Measurements from ENCODE around the gene CDS1.
"Not testable (repeated sequence)": the region's sequence is repeated elsewhere in the genome, so short reads cannot be mapped to it uniquely, and the experiment has no call there.

Gene CDS1

DNA sequence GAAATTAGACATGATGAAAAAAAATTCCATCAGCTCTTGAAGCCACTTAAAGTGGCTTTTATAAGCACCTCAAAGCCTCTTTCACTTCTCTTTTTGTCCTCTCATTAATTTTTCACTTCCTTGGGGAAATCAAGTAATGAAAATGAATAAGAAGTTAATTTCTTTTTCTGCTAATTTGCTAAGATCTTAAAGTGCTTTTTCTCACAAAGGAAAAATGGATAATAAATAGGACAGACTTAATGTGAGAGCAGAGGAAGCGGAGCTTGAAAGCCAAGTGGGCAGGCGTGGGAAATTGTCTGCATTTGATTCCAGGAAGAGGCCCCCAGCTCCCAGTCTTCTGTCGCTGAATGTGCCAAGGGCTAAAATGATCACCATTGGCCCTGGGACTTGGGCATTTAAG is 28.6 kb downstream of the CDS1 start:
- no peak for DNase-seq (ENCODE audit: low read depth in 2 of 2)

GRCh38 chr4:84614891-84615290 is 32.0 kb downstream of the CDS1 start:
- no peak for DNase-seq (ENCODE audit: low read depth in 2 of 2)

DNA sequence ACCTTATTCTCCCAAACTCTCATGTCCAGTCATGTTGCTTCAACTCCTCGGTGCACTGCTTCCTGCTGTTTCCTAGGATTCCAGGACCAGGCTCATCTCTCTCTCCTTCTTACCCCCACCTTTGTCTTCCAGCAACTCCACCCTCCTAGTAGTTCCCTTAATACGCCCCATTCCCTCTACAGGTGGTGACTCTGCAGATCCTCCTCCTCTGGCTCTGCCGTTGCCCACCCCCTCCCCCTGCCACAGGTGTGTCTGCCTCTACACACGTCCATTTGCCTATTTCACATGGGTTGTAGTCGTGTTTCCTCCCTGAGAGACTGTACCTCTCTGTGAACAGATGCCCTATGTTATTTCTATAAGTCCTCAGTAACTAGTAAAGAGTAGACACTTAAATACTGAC is 32.4 kb downstream of the CDS1 start:
- DNase-seq (ENCODE audit: low read depth in 2 of 2): no peak

DNA sequence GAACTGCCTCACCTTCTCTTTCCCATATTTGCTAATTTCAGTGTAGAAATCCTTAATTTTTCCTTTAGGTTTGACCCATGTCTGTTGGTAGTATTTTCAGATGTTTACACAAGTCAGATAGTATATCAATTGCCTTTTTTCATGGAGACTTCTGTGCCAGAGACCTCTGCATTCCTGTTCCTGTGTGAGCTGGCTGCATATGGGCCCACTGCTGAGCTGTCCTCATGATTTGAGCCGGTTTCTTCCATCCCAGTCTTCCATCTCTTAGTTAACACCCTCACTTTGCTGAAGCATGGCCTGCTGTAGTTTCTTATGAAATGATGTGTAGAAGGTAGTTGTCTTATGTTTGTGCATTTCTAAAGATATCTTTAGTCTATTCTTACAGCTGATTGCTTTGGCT is 40.0 kb downstream of the CDS1 start:
- DNase-seq (ENCODE audit: low read depth in 2 of 2): no peak

GRCh38 chr4:84623661-84624060 is 40.7 kb downstream of the CDS1 start:
- DNase-seq (ENCODE audit: low read depth in 2 of 2): no peak

- no peak for DNase-seq (ENCODE audit: low read depth in 2 of 2)
These were observed 43.7 kb downstream of the CDS1 start for GRCh38 chr4:84626673-84627072.

DNA sequence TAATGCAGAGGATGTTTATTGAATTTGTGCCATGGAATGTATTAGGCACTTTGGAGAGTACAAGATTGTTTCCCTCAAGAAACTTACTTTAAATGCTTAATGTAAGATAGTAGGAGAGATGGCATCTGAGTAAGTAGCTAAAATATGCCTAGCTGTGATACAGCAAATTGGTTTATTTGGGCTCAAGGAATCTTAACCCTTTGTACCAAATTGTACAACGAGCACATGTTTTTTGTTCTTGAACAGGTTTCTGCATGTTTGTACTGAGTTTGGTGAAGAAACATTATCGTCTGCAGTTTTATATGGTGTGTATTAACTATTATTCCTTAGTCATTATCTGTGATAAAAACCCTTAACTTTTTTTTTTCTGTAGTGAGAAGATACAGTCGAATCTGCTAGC is 48.6 kb downstream of the CDS1 start:
- no peak for DNase-seq (ENCODE audit: low read depth in 2 of 2)

DNA sequence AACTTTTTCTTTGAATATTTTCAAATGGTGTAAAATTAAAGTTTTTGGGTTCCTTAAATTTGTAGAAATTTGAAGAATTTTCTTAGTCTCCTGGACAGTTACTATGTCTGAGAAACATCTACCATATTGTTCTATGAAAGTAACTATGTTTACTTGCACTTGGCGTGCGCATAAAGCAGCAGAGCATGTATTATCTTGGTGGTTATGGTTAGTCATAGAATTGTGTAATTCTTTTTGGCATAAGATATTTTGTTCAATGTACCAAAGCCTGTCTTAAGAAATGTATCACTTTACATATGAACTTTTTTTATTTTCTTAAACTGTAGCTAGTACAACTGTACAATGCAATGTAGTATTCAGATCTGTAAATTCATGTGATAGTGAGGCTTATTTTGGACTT is 49.2 kb downstream of the CDS1 start:
- no peak for DNase-seq (ENCODE audit: low read depth in 2 of 2)

DNA sequence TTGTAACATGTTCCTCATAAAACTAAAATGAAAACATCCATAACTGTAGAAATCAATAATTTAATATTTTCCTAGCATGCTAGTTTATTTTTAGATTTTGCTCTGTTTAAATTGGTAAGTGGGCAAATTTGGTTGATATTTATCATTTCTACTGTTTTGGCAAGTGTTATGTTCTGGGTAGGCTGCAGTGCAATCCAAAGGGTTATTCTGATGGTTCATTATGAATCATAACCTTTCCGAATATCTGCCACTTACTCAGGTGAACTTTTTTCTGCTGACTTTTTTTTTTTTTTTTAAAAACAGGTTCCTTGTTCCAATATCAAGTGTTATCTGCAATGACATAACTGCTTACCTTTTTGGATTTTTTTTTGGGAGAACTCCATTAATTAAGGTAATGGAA is 52.0 kb downstream of the CDS1 start:
- no peak for DNase-seq (ENCODE audit: low read depth in 2 of 2)

GRCh38 chr4:84638092-84638491 is 55.2 kb downstream of the CDS1 start:
- DNase-seq (ENCODE audit: low read depth in 2 of 2): no peak

DNA sequence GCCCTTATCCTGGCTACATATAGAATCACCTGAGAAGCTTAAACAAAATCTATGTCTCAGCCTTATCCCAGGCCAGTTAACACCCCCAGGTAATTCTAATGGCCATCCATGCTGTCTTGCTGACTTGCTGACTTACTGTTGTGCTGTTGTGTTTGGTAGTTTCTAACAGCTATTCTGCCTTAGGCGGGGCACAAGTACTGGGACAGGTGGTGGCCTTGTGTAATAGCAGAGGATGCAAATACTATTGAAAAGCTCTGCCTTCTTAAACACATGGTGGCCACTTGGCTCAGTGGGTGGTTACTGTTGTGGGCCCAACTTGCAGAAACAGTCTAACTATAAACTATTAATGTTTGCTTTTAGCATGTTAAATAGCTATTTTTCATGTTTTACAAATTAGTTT is 56.2 kb downstream of the CDS1 start:
- DNase-seq (ENCODE audit: low read depth in 2 of 2): no peak

DNA sequence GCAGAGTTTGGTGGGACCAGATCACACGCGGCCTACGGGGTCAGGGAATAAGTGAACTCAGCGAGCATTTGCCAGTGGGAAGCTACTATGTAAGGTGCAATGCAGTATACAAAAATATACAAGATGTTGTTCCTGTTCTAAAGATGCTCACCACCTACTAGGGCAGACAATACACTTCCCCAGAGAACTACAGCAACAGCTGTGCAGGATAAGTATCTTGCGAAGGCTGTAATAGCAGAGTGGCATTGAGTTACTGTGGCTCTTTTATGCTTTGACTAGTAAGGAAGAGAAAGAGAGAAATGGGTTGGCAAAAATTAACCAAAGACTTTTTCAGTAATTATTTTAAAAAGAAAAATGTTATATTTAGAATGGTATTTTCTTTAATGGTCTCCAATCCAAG is 61.2 kb downstream of the CDS1 start:
- DNase-seq (ENCODE audit: low read depth in 2 of 2): no peak

GRCh38 chr4:84647312-84647884 is 64.5 kb downstream of the CDS1 start:
- no peak for DNase-seq (ENCODE audit: low read depth in 2 of 2)

DNA sequence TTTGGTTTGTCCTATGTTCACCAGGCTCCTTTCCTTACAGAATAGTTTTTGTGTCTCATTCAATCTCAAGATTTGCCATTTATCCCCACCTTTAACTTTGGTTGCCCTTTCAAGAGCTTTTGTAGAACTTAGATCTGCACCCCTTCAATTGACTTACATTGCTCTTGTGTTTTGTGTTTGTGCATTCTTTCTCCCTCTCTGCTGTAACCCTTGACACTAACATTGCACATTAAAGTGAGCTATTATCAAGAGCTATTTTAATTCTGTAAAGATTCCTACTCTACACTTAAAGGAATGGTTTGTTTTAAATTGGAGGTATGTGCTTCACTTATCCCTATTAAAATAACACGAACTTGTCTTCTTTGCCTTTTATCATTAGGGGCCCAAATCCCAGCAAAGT is 65.3 kb downstream of the CDS1 start:
- DNase-seq (ENCODE audit: low read depth in 2 of 2): no peak

DNA sequence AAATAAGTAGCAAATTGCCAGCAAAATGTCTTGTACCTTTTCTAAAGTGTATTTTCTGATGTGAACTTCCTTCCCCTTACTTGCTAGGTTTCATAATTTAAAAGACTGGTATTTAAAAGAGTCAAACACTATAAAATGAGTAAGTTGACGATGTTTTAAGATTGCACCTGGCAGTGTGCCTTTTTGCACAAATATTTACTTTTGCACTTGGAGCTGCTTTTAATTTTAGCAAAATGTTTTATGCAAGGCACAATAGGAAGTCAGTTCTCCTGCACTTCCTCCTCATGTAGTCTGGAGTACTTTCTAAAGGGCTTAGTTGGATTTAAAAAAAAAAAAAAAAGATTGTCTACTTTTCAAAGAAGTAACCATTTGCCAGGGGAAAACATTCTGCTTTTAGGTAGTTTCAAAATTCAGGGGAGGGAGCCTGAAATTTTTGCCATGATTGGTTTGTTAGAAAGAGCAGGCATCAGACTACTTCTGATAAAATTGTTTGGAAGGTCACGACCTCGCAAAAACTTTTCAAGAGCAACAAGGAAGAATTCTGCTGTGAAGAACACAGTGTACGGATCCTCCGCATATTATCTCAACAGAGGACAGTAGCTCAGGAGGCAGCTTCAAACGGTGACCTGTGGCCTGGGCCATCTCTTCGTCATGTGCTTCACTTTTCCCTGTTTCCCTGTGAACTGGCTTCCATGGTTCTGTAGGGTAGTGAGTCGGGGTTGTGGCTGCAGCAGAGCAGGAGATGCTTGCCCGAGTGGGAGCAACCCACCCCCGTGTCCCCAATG is 66.1 kb downstream of the CDS1 start:
- DNase-seq (ENCODE audit: low read depth in 2 of 2): no peak

DNA sequence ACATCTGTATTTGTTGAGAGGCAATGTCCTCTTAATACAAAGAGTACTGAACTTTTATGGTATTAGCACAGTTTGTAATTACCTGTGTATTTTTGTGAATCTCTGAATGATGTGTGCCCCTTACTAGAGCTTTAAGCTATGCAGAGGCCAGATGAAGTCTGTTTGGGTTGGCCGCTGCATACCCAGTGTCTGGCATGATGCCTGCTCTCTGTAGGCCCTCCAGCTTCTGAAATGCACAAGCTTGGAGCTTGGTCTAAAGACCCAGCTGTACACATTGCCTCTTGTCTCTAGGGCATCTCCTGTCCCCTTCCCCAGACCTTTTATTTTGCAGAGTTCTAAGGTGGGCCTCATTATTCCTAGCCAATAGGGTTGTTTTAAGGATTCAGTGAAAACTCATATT is 68.6 kb downstream of the CDS1 start:
- no peak for DNase-seq (ENCODE audit: low read depth in 2 of 2)

GRCh38 chr4:84652478-84652877 is 69.6 kb downstream of the CDS1 start:
- DNase-seq (ENCODE audit: low read depth in 2 of 2): no peak

DNA sequence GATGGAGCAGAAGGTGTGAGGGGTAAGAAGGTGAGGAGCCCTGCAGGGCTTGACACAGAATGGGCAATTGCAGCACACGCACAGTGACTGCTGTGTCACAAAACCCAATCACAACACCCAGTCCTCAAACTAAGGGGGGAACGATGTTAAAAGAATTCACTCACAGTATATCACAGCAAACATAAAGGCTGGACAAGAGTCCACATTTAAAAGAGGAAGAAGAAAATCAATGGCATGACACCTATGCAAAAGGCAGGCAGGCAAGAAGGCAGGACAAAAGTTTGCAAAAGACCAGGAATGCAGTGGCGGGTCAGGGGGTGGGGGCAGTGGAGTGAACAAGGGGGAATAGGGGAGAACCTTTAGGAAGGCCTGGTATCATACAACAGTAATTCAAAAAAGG is 77.7 kb downstream of the CDS1 start:
- DNase-seq (ENCODE audit: low read depth in 2 of 2): no peak

GRCh38 chr4:84661191-84661939 is 78.4 kb downstream of the CDS1 start:
- DNase-seq (ENCODE audit: low read depth in 2 of 2): no peak

GRCh38 chr4:84664767-84665166 is 81.8 kb downstream of the CDS1 start:
- not testable (repeated sequence) for DNase-seq (ENCODE audit: low read depth in 2 of 2)

GRCh38 chr4:84666439-84666838 is 83.5 kb downstream of the CDS1 start:
- no peak for DNase-seq (ENCODE audit: low read depth in 2 of 2)

DNA sequence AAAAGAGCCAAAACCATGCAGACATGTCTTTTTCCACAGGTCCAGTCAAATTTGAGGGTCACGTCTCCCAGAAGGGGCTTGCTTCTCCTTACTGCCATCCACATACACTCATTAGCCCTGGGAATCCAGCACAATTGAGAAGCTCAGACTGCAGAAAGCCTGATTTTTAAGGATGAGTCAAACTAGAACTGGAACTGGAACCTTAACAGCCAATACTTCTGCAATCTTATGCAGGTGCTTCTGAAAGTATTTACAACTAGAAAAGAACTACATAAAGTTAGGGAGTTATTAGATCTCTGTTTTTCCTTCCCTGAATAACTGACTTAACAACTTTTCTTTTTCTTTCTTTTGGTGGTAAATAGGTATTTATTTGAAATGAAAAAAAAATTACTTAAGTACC is 86.3 kb downstream of the CDS1 start:
- DNase-seq (ENCODE audit: low read depth in 2 of 2): no peak

- no peak for DNase-seq (ENCODE audit: low read depth in 2 of 2)
These were observed 89.2 kb downstream of the CDS1 start for GRCh38 chr4:84672177-84672576.

All from activated CD8-positive, alpha-beta memory T cell treated with anti-CD3 and anti-CD28 coated beads for 4 hours (primary cell).